GM19351 (cell line): ENCODE results near the gene RPSA.
"Not testable (repeated sequence)": the region's sequence is repeated elsewhere in the genome, so short reads cannot be mapped to it uniquely, and the experiment has no call there.

Experiments
- ATAC-seq: cut with Tn5 transposase; IDR thresholded peaks from one replicate; pipeline ENCODE4 v1.9.1; 2021; ENCODE audit warnings: mild to moderate bottlenecking, moderate library complexity; ENCODE audit not compliant: unreplicated experiment

Gene RPSA

GRCh38 chr3:39388153-39388552, 18.4 kb upstream of the RPSA start:
- ATAC-seq: no peak

GRCh38 chr3:39388741-39389248, 17.7 kb upstream of the RPSA start:
- ATAC-seq: peak; percentile 76

GRCh38 chr3:39390181-39390580, 16.3 kb upstream of the RPSA start:
- ATAC-seq: no peak

DNA sequence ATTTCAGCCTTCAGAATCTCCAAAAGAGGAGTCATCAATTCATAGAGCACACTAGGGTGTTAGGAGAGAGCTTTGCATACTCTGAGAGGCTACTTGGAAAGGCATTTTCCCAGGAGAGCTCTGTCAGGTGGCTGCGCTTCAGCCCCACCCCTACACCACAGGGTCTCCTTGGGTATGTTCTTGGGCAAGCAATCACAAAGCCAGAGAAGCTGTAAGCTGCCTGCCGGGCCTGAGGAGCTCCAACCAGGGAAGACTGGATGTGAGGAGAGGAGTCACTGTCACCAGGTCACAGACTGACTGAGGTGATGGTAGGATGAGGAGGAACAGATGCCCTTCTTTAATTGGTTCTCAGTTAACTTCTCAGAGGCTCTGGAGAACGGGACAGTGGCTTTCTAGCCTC, 9.8 kb upstream of the RPSA start:
- no peak for ATAC-seq

DNA sequence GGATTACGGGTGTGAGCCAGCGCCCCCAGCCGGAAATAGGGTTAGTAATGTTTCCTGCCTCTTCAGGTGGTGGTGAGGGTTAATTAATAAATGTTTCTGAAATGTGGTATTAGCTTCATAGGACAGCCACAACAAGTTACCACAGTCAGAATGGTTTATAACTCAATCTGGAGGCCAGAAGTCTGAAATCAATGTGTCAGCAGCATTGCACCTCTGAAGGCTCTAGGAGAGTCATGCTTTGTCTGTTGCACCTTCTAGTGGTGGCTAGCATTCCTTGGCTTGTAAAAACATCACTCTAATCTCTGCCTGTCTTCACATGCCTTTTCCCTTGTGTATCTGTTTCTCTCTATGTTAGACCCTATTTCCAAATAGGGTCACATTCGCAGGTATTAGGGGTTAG, 7.8 kb upstream of the RPSA start:
- no peak for ATAC-seq

DNA sequence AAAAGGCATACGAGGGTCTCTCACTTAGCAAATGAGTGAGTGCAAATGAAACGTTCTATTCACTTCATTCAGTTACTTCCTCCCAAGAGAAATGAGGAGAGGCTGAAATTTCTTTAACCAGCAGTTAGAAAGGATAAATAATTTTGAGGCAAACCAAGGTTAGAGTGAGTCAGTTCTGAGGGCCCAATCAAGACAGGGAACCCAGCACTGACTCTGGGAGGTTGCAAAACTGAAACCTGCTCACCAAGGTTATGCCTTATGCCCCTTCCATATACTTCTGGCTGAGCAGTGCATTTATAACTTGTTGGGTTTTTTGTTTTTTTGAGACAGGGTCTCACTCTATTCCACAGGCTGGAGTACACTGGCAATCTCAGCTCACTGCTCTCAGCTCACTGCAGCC, 4.5 kb upstream of the RPSA start:
- ATAC-seq: no peak

DNA sequence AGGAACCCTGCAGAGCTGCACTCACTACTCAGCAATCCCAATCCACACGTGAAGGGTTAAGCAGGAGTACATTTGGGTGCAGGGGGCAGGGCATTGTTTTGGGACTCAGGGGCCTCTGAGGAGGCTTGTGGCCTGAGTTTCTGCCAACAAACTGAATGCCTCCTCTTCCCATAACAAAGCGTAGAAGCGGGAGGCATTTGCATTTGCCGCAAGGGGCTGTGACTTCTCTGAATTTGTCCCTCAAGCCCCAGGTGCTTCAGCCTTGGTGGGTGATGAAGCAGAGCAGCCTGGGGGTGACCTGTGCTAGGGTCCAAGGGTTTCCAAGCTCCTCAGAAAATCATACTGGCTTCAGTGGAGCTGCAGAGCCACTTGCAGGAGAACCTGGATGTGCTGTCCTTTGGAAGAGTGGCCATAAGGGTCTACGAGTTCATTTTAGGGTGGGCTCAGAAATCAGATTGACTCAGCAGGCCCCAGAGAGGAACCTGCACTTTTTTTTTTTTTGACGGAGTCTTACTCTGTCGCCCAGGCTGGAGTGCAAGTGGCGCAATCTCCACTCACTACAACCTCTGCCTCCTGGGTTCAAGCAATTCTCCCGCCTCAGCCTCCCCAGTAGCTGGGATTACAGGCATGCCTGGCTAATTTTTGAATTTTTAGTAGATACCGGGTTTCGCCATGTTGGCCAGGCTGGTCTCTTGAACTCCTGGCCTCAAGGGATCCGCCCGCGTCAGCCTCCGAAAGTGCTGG, 1.4 kb upstream of the RPSA start:
- ATAC-seq: no peak

DNA sequence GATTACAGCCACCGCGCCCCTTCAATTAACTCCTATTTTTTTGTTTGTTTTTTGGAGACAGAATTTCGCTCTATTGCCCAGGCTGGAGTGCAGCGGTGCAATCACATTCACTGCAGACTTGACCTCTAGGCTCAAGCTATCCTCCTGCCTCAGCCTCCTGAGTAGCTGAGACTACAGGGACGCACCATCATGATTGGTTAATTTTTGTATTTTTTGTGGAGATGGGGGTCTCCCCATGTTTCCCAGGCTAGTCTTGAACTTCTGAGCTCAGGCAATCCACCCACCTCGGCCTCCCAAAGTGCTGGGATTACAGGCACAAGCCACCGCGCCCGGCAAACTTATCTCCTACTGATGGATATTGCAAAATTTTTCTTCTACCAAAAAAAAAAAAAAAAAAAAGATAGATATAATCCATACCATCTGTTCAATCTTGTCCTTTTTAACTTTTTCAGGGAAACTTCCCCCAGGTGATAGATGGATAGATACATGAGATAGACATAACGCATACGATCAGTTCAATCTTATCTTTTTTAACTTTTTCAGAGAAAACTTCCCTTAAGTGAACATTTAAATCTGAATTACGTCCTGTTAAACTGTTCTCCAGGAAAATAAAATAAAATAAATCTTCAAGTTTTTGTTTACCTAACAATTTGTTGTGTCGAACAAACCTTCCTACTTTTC, 693 bp upstream of the RPSA start:
- ATAC-seq: no peak

GRCh38 chr3:39407259-39407629, 724 bp downstream of the RPSA start:
- ATAC-seq: no peak

DNA sequence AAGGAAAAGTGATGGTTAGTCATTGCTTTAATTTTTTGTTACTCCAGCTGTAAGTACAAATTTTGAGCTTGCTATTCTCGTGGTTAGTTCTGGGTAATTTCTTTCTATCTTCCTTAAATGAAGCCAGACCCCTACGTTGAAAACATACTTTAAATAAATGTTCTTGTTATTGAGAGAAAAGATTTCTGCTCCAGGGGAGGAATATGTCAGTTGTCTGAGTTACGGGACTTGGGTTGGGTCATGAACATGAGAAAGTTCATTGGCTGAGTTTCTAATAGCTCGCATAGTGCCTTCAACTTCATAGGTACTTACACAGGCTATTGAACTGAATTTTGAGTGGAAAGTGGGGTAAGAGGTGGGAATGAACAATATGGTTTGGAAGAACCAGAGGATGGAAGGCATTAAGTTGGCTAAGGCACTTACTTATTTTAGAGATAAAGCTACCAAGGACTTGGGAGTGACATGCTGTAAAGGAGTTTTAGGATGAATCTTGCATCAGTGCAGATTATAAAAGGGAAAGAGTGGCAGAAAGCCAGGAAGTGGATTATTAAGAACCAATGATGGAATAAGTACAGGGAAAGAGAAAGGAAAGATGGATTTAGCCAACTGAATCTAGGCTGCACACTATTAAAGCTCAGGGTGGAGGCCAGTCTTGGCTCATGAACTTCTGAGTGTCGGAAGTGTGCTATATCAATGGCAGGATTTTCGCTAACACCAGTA, 1.4 kb downstream of the RPSA start:
- ATAC-seq: no peak

- no peak for ATAC-seq
Measured at GRCh38 chr3:39408493-39409372, 2.2 kb downstream of the RPSA start.

DNA sequence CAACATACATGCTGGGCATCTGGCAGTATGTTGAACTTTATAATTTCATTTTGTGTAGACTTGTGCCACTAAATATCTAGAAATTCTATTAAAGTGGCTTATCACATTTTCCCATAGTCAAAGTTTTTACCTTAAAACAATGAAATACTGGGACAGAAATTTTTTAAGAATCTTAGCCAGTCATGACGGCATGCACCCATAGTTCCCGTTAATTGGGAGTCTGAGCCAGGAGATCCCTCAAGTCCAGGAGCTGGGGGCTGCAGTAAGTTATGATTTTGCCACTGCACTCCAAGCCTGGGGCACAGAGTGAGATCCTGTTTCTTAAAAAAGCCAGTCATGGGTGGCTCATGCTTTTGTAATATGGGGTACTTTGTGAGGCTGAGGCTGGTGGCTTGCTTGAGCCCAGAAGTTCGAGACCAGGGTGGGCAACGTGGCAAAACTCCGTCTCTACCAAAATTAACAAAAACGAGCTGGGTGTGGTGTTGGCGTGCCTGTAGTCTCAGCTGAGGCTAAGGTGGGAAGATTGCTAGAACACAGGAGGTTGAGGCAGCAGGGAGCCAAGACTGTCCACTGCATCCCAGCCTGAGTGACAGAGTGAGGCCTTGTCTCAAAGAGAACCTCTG, 3.1 kb downstream of the RPSA start:
- ATAC-seq: no peak

- no peak for ATAC-seq
Measured at GRCh38 chr3:39410893-39411292, 4.4 kb downstream of the RPSA start.

GRCh38 chr3:39412668-39413260, 6.2 kb downstream of the RPSA start:
- no peak for ATAC-seq

DNA sequence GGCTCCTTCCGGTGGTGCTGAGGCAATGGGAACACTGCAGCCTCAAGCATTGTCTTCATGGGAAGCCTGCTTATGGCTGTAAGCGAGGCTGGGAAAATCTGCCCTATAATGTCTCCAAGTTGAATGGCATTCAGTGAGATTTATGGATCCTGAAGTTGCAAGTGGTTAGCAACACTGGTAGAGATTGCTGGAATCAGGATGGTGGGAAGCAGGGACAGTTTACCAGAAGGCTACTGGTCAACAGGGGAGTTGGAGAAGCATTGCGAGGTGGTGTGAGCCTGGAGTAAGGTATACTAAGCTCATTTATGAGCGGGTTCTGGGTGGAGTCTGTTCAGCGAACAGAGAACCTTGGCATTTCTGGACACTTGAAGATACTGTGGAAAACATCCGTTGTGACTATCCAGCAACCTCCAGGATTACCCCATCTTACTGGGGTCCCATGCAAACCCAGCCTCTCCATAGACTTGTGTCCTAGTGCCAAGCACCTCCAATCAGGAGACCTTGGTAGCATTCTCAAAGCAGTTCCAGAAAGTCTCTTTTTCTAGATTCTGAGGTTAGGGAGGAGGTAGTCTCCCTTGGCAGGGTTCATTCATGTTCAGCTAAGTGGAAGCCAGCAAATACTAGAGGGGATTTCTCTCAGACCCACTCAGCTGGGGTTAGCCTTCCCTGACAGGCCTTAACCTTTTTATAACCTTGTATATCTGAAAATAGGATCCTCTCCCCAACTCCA, 7.3 kb downstream of the RPSA start:
- ATAC-seq: no peak

DNA sequence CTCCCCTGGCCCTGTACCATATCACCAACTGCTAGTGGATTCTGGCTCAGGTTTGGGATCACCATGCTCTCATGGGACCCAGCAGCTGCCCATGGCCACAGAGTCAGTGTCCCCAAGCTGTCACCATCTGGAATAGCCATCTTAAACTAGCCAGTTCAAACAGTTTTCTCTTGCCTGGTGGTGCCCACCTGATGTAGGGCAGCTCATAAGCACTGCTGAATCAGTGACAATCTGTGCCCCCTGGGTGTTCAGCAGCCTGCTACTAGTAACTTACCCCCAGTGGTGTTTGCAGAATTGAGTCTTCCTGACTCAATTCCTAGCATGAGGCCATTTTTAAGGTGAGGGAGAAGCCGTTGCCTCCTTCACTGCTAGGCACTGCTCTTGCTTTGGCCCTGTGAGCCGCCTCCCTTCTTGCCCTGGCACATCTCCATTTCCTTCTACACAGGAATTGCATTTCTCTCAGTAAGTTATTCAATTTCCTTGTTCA, 7.9 kb downstream of the RPSA start:
- ATAC-seq: no peak

- not testable (repeated sequence) for ATAC-seq
Measured at GRCh38 chr3:39415302-39415701, 8.8 kb downstream of the RPSA start.

DNA sequence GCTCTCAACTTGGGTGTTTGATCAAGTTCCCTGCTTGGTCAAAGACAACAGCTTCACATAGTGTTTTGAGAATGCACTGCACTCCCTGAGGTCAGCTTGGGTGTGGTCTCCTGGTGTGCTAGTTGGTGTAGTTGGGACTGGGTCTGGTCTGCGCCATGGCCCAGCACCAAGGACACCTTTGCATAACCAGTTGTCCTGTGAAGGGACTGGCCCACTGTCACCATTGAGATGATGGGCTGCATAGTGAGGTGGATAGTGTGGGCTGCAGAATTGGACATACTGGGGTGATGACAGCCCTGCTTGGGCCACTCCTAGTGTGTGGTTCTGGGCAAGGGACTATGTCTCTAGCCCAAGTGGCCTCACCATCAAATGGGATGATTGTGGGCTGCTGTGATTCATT, 9.5 kb downstream of the RPSA start:
- ATAC-seq: no peak

DNA sequence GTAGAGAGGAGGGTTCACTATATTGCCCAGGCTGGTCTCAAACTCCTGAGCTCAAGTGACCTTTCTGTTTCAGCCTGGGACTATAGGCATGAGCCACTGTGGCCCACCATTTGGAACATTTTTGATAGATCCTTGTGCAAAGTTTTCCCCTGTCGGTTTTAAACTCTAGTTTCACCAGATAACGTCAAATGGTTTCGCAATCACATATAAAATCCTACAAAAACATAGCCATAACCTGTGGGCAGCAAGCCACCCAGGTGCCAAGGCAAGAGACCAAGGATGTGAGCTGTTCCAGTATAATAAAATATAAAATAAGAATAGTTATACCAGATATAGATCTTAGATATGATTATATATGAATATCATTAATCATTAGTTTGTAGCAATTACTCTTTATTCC, 10.5 kb downstream of the RPSA start:
- ATAC-seq: not testable (repeated sequence)
